ENCODE data around the gene MARS2.

The MARS2 gene

GRCh38 chr2:197666277-197666676, 38.9 kb upstream of the MARS2 start:
- Histone ChIP-seq H3K4me1 (ENCODE audit: control insufficient read depth, low read length) (peaks cover 3% of the 10 kb centered on the region; the same call in 1 of the 2 replicates), H3F3A (ENCODE audit: control insufficient read depth, insufficient read depth) (no peaks in the 10 kb centered on the region), H3K9me2 (replicated peaks; ENCODE audit: control insufficient read depth, low read length) (no peaks in the 10 kb centered on the region), H3K27me3 (ENCODE audit: control insufficient read depth, low read length) (peaks cover 5% of the 10 kb centered on the region; the same call in 1 of the 2 replicates), H3K36me3 (ENCODE audit: control insufficient read depth, low read length) (no peaks in the 10 kb centered on the region), H3K9me3 (ENCODE audit: control insufficient read depth, insufficient read depth, low read length) (0 out of 2 replicates have a peak, but pooled peaks cover 5% of the 10 kb centered on the region), H3K4me3 (ENCODE audit: low read length) (no peak overlapping the region), H3K79me2 (ENCODE audit: control insufficient read depth, low read length) (no peaks in the 10 kb centered on the region), H3K27ac (ENCODE audit: low read depth, low read length) (no peak overlapping the region), H3K4me2 (ENCODE audit: low read length) (no peak overlapping the region), H4K20me1 (ENCODE audit: control insufficient read depth, insufficient read depth, low read depth, low read length) (no peaks in the 10 kb centered on the region)
- no peak for TF ChIP-seq CTCF (IDR thresholded peaks at IDR 0.05; ENCODE audit: low read depth, low read length, poor library complexity, severe bottlenecking)
- TF ChIP-seq EZH2phosphoT487 (IDR thresholded peaks at IDR 0.05; ENCODE audit: borderline replicate concordance, low read length): no peak

- H3K9me2 ChIP-seq (replicated peaks; ENCODE audit: control insufficient read depth, low read length): no peaks in the 10 kb centered on the region
- no peaks in the 10 kb centered on the region for H4K20me1 ChIP-seq (ENCODE audit: control insufficient read depth, insufficient read depth, low read depth, low read length)
- H3K4me3 ChIP-seq (ENCODE audit: low read length): no peak overlapping the region
- no peaks in the 10 kb centered on the region for H3K36me3 ChIP-seq (ENCODE audit: control insufficient read depth, low read length)
- TF ChIP-seq CTCF (IDR thresholded peaks at IDR 0.05; ENCODE audit: low read depth, low read length, poor library complexity, severe bottlenecking) (no peak), EZH2phosphoT487 (IDR thresholded peaks at IDR 0.05; ENCODE audit: borderline replicate concordance, low read length) (no peak)
- H3K27ac ChIP-seq (ENCODE audit: low read depth, low read length): no peak overlapping the region
- no peak overlapping the region for H3K4me2 ChIP-seq (ENCODE audit: low read length)
- H3K4me1 ChIP-seq (ENCODE audit: control insufficient read depth, low read length): peaks cover 3% of the 10 kb centered on the region; the same call in 1 of the 2 replicates
- no peaks in the 10 kb centered on the region for H3F3A ChIP-seq (ENCODE audit: control insufficient read depth, insufficient read depth)
- H3K9me3 ChIP-seq (ENCODE audit: control insufficient read depth, insufficient read depth, low read length): 0 out of 2 replicates have a peak, but pooled peaks cover 5% of the 10 kb centered on the region
- no peaks in the 10 kb centered on the region for H3K79me2 ChIP-seq (ENCODE audit: control insufficient read depth, low read length)
- peaks cover 8% of the 10 kb centered on the region; the same call in 1 of the 2 replicates for H3K27me3 ChIP-seq (ENCODE audit: control insufficient read depth, low read length)
Observed at GRCh38 chr2:197668296-197668695, 36.9 kb upstream of the MARS2 start.

- Histone ChIP-seq H3K9me3 (ENCODE audit: control insufficient read depth, insufficient read depth, low read length) (0 out of 2 replicates have a peak, but pooled peaks cover 5% of the 10 kb centered on the region), H3K27me3 (ENCODE audit: control insufficient read depth, low read length) (peaks cover 11% of the 10 kb centered on the region; the same call in 1 of the 2 replicates), H3F3A (ENCODE audit: control insufficient read depth, insufficient read depth) (no peaks in the 10 kb centered on the region), H3K4me3 (ENCODE audit: low read length) (no peak overlapping the region), H3K36me3 (ENCODE audit: control insufficient read depth, low read length) (no peaks in the 10 kb centered on the region), H4K20me1 (ENCODE audit: control insufficient read depth, insufficient read depth, low read depth, low read length) (no peaks in the 10 kb centered on the region), H3K4me2 (ENCODE audit: low read length) (no peak overlapping the region), H3K4me1 (ENCODE audit: control insufficient read depth, low read length) (peaks cover 3% of the 10 kb centered on the region; the same call in 1 of the 2 replicates), H3K9me2 (replicated peaks; ENCODE audit: control insufficient read depth, low read length) (no peaks in the 10 kb centered on the region), H3K79me2 (ENCODE audit: control insufficient read depth, low read length) (no peaks in the 10 kb centered on the region), H3K27ac (ENCODE audit: low read depth, low read length) (no peak overlapping the region)
- TF ChIP-seq EZH2phosphoT487 (IDR thresholded peaks at IDR 0.05; ENCODE audit: borderline replicate concordance, low read length) (no peak), CTCF (IDR thresholded peaks at IDR 0.05; ENCODE audit: low read depth, low read length, poor library complexity, severe bottlenecking) (no peak)
Observed at GRCh38 chr2:197669077-197669476, 36.1 kb upstream of the MARS2 start.

All from DOHH2 (cell line).